PC-3 (cell line): ENCODE data around the gene NPW. TPM values are rescaled to one million over a fixed set of nuclear protein-coding genes. Genes with fewer than 3 reads are reported as not detected.

ENCODE experiments used
- ATAC-seq: fragments of 200-7000 bp; cut with Tn5 transposase; 2 replicates; pipeline ENCODE4 v1.9.1; 2020; ENCODE audit warnings: mild to moderate bottlenecking, moderate library complexity
- BruUV-seq: library from RNA; stranded (reverse); fragments of 400-500 nt; replicated peaks from 2 replicates; lab custom pipeline; 2021; lab: Mats Ljungman, UMichigan
- CTCF ChIA-PET: fragments of 300-600 bp; sonication (Branson Sonifier 250); formaldehyde crosslinking; loops from one replicate; lab custom pipeline; 2022; ENCODE audit warnings: antibody characterized with exemption; lab: Charles Lee
- POLR2A ChIA-PET: fragments of 300-600 bp; sonication (Branson Sonifier 250); formaldehyde crosslinking; loops from one replicate; lab custom pipeline; 2022; ENCODE audit warnings: antibody characterized with exemption; ENCODE audit not compliant: unreplicated experiment; lab: Charles Lee
- DNase-seq: peaks from one replicate; pipeline ENCODE4 v3.0.0-alpha.2; 2015
- H2AFZ ChIP-seq: fragments of 300-600 bp; sonication (generic); 2 replicates; pipeline ENCODE4 v1.6.0; 2016; ENCODE audit warnings: antibody characterized with exemption, low read length
- H3F3A ChIP-seq: fragments of 300-600 bp; sonication (generic); one replicate; pipeline ENCODE4 v1.6.0; 2017; ENCODE audit warnings: antibody characterized with exemption, low read length, control low read depth, mild to moderate bottlenecking; ENCODE audit not compliant: unreplicated experiment
- H3K27ac ChIP-seq: fragments of 300-600 bp; sonication (generic); 2 replicates; pipeline ENCODE4 v1.5.1; 2016; ENCODE audit warnings: mild to moderate bottlenecking, low read length
- H3K27me3 ChIP-seq: fragments of 300-600 bp; sonication (generic); 2 replicates; pipeline ENCODE4 v1.6.1; 2016; ENCODE audit warnings: low read length, mixed read lengths
- H3K36me3 ChIP-seq: fragments of 300-600 bp; sonication (generic); 2 replicates; pipeline ENCODE4 v1.6.1; 2016; ENCODE audit warnings: low read depth, mixed run types, low read length, mixed read lengths
- H3K4me1 ChIP-seq: fragments of 300-600 bp; sonication (generic); 2 replicates; pipeline ENCODE4 v1.5.1; 2016; ENCODE audit warnings: low read length; ENCODE audit not compliant: insufficient read depth
- H3K4me2 ChIP-seq: fragments of 300-600 bp; sonication (generic); 2 replicates; pipeline ENCODE4 v1.6.0; 2016; ENCODE audit warnings: low read length
- H3K4me3 ChIP-seq: fragments of 300-600 bp; sonication (generic); 2 replicates; pipeline ENCODE4 v1.5.1; 2016; ENCODE audit warnings: mild to moderate bottlenecking, low read length, mixed read lengths
- H3K79me2 ChIP-seq: fragments of 300-600 bp; sonication (generic); 2 replicates; pipeline ENCODE4 v1.6.1; 2017; ENCODE audit warnings: low read length, mixed read lengths
- H3K9ac ChIP-seq: fragments of 300-600 bp; sonication (generic); 2 replicates; pipeline ENCODE4 v1.6.0; 2016; ENCODE audit warnings: mild to moderate bottlenecking, low read length
- H3K9me2 ChIP-seq: fragments of 300-600 bp; sonication (generic); replicated peaks from 2 replicates; pipeline ENCODE4 v1.6.1; 2016; ENCODE audit warnings: mixed run types, low read length, mixed read lengths
- H3K9me3 ChIP-seq: fragments of 300-600 bp; sonication (generic); 2 replicates; pipeline ENCODE4 v1.6.1; 2016; ENCODE audit warnings: low read length, mixed read lengths
- H4K20me1 ChIP-seq: fragments of 300-600 bp; sonication (generic); 2 replicates; pipeline ENCODE4 v1.6.1; 2016; ENCODE audit warnings: low read length, mixed read lengths
- EZH2 ChIP-seq: fragments of 300-600 bp; sonication (generic); IDR thresholded peaks from one replicate; pipeline ENCODE4 v1.6.1; 2017; ENCODE audit warnings: antibody characterized with exemption, mild to moderate bottlenecking, low read length; ENCODE audit not compliant: unreplicated experiment
- EZH2phosphoT487 ChIP-seq: fragments of 300-600 bp; sonication (generic); IDR thresholded peaks from 2 replicates; pipeline ENCODE4 v1.6.1; 2018; ENCODE audit warnings: mild to moderate bottlenecking, antibody characterized with exemption, low read length, borderline replicate concordance
- intact Hi-C: fragments of 100-400 bp; cut with micrococcal nuclease; formaldehyde crosslinking; loops from 2 replicates; pipeline ENCODE4 v1.9.0; 2023
- total RNA-seq: library from RNA; depleted of rRNA; stranded (reverse); fragments of >200 nt; gene quantifications from 2 replicates; pipeline ENCODE4 v1.2.3, GENCODE V29; 2014
- TF ChIP-seq, protein P1 (sequence below): fragments of 300-600 bp; sonication (generic); conservative IDR thresholded peaks from 2 replicates; pipeline ENCODE4 v1.5.1; 2017; ENCODE audit warnings: antibody characterized with exemption, low read depth, mild to moderate bottlenecking, low read length

Gene NPW
- total RNA-seq, 1 experiment from 2014 or later = 3.8 TPM

DNA sequence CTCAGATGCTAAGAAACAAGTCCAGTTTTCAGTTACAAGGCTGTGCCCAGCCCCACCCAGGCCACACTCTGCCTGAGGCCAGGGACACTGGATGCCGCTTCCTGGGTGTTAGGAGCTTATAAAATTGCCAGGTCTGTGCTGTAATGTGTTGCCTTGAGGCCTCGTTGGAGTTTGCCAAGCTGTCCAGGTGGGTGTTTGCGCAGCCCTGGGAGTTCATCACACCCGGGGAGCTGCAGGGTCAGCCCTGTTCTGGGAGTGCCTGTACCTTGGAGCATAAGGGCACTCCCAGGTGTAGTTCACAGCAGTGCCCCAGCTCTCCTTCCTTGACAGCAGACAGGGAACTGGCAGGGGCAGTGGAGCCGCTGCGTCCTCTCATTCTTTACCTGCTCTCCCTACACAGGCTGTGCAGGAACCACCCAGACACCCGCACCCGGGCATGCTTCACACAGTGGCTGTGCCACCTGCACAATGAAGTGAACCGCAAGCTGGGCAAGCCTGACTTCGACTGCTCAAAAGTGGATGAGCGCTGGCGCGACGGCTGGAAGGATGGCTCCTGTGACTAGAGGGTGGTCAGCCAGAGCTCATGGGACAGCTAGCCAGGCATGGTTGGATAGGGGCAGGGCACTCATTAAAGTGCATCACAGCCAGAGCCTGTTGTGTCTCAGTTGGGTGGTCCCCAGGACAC, 34.0 kb upstream of the NPW start:
- Histone ChIP-seq H3K4me2 (peak overlapping the region; percentile 95), H3F3A (peaks cover 3% of the 10 kb centered on the region), H3K4me1 (peaks cover 29% of the 10 kb centered on the region), H3K9me2 (no peaks in the 10 kb centered on the region), H3K79me2 (peaks cover 19% of the 10 kb centered on the region), H3K27me3 (no peaks in the 10 kb centered on the region), H3K9me3 (no peaks in the 10 kb centered on the region), H2AFZ (no peak overlapping the region), H4K20me1 (no peaks in the 10 kb centered on the region), H3K9ac (peak overlapping the region; percentile 85; the same call in 1 of the 2 replicates), H3K36me3 (no peaks in the 10 kb centered on the region; the same call in 1 of the 2 replicates), H3K4me3 (peak overlapping the region; percentile 90), H3K27ac (no peak overlapping the region)
- BruUV-seq = no TSS peak
- DNase-seq (peak; percentile 44), ATAC-seq (peak; percentile 13)
- POLR2A ChIA-PET = interaction anchor here (0.6 kb wide), 1 partner anchor 29 kb away, joined by 5 read pairs; no protein-coding TSS in a partner anchor
- CTCF ChIA-PET = interaction anchor here (0.5 to 1.0 kb wide), 2 partner anchors 18 to 155 kb away, joined by 3 read pairs; no protein-coding TSS in a partner anchor
- TF ChIP-seq EZH2 (no peak), EZH2phosphoT487 (no peak)
- TF ChIP-seq, protein P1, sequence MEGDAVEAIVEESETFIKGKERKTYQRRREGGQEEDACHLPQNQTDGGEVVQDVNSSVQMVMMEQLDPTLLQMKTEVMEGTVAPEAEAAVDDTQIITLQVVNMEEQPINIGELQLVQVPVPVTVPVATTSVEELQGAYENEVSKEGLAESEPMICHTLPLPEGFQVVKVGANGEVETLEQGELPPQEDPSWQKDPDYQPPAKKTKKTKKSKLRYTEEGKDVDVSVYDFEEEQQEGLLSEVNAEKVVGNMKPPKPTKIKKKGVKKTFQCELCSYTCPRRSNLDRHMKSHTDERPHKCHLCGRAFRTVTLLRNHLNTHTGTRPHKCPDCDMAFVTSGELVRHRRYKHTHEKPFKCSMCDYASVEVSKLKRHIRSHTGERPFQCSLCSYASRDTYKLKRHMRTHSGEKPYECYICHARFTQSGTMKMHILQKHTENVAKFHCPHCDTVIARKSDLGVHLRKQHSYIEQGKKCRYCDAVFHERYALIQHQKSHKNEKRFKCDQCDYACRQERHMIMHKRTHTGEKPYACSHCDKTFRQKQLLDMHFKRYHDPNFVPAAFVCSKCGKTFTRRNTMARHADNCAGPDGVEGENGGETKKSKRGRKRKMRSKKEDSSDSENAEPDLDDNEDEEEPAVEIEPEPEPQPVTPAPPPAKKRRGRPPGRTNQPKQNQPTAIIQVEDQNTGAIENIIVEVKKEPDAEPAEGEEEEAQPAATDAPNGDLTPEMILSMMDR = no peak
- intact Hi-C loops = no loop called here

DNA sequence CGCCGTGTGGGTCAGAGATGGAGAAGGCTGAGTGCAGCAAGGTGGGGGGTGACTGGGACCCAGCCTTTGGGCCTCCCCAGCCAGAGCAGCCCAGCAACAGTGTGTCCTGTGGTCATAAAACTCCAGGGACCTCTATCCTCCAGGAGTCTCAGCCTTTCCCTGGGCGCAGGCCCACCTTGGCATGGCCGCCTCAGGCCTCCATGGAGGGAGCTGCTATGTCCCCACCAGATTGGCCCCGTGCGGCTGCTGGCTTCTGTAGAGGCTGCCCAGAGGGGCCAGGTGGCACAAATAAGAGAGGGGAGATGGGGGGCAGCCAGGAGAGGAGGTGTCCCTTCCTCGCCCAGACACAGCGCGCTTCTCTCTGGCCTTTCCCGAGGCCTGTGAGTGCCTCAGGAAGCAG, 32.4 kb upstream of the NPW start:
- H4K20me1 ChIP-seq = no peaks in the 10 kb centered on the region
- intact Hi-C loops = no loop called here
- no peak overlapping the region for H3K4me3 ChIP-seq
- H3K27me3 ChIP-seq = no peaks in the 10 kb centered on the region
- no peak for ATAC-seq
- H2AFZ ChIP-seq = no peak overlapping the region
- no peak for DNase-seq
- no TSS peak for BruUV-seq
- TF ChIP-seq, protein P1 = no peak
- no peak for TF ChIP-seq EZH2phosphoT487
- TF ChIP-seq EZH2 = no peak
- H3K27ac ChIP-seq = no peak overlapping the region
- H3K36me3 ChIP-seq = no peaks in the 10 kb centered on the region; the same call in 1 of the 2 replicates
- POLR2A ChIA-PET = no interaction called here
- peaks cover 21% of the 10 kb centered on the region for H3K4me1 ChIP-seq
- no peaks in the 10 kb centered on the region for H3K9me2 ChIP-seq
- H3K79me2 ChIP-seq = peaks cover 19% of the 10 kb centered on the region
- H3K4me2 ChIP-seq = no peak overlapping the region
- H3F3A ChIP-seq = peaks cover 3% of the 10 kb centered on the region
- no peaks in the 10 kb centered on the region for H3K9me3 ChIP-seq
- CTCF ChIA-PET = no interaction called here
- no peak overlapping the region for H3K9ac ChIP-seq
